HuH-7.5 (cell line): ENCODE data around the gene NCKAP5L.
"Not testable (repeated sequence)": the region's sequence is repeated elsewhere in the genome, so short reads cannot be mapped to it uniquely, and the experiment has no call there.

Experiments used
- DNase-seq: peaks from one replicate; pipeline ENCODE4 v3.0.0; 2011; ENCODE audit warnings: low spot score

NCKAP5L gene

DNA sequence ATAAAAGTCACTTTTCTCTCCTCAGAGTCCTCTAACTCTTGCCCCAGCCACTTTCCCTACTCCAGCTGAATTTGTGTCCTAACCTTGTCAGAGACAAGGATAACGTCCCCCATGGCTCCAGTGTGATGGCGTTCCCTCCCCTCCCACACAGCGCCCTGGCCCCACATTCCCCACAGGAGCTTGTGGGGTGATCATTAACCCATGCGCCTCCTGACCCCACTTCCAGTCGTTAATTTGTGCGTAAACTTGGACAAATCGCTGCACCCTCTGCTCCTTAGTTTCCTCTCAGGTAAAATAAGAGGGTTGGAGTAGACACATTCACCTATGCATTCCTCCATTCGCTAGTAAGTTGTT, 37.5 kb upstream of the NCKAP5L start:
- no peak for DNase-seq

DNA sequence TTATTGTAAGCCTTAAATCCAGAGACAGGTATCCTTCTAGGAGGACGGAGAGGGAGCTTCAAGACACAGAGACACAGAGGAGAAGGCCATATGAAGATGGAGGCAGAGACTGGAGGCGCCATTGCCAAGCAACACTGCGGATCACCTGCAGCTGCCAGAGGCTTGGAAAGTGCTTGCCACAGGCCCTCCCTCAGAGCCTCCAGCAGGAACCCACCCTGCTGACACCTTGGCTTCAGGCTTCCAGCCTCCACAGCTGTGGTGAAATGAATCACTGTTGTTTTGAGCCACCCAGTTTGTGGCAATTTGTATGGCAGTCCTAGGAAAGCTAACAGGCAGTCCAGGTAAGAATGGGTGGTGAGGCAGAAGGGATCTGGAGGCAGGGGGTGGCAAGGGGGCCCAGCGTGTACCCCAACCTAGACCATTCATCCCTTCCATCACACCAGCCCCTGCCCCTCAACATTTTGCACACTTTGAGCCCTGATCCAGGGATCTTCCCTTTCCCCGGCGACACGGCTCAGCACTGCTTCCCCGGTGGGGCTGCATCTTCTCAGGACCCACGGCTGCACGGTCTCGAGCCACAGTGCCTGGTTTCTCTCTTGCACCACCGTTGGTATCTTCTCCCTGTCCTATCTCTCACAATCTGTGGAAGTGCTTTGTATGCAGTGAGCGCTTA, 37.0 kb upstream of the NCKAP5L start:
- DNase-seq, result no peak

- DNase-seq, result no peak
Observed at GRCh38 chr12:49864798-49865090, 36.5 kb upstream of the NCKAP5L start.

GRCh38 chr12:49863946-49864797, 36.0 kb upstream of the NCKAP5L start:
- DNase-seq, result no peak

- not testable (repeated sequence) for DNase-seq
Observed at GRCh38 chr12:49860921-49861320, 32.7 kb upstream of the NCKAP5L start.

DNA sequence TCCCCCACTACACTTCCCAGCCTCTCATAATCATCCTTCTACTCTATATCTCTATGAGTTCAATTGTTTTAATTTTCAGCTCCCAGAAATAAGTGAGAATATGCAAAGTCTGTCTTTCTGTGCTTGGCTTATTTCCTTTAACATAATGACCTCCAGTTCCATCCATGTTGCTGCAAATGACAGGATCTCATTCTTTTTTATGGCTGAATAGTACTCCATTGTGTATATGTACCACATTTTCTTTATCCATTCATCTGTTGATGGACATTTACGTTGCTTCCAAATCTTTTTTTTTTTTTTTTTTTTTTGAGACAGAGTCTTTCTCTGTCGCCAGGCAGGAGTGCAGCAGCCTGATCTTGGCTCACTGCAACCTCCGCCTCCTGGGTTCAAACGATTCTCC, 27.7 kb upstream of the NCKAP5L start:
- DNase-seq, result not testable (repeated sequence)

DNA sequence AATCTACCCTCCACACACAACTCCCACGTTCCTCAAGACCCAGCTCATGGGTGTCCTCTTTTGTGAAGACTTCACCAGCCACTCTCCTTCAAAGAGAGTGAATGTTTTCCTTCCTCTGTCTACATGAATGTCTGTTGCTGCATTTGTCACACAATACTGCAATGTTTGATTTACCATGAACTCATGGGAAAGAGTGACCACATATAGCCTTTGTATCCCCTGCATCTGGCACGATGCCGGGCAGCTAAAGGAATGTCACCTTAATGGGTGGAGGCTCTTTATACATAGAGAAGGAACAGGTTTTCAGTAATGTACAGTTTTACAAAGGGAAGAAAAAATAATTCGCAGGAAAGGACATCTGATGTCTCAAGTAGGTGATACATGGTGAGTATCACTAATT, 26.8 kb upstream of the NCKAP5L start:
- DNase-seq, result no peak

DNA sequence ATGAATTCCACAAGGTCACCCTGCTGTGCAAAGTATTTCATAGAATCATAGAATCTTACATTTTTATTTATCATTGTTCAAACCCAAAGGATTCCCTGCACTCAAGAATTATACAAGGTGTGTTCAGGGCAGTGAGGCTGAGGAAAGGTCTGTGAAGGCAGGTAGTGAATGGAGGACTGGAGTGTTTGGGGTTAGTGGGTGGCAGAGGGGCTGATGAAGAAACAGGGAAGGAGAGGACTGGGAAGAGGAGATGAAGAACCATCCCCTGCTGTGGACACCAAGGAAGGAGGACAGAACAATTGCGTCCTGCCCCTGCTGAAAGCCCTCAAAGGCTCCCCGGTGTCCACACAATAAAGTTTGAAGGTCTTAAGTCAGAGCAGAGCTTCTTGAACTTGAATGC, 25.5 kb upstream of the NCKAP5L start:
- DNase-seq, result no peak

DNA sequence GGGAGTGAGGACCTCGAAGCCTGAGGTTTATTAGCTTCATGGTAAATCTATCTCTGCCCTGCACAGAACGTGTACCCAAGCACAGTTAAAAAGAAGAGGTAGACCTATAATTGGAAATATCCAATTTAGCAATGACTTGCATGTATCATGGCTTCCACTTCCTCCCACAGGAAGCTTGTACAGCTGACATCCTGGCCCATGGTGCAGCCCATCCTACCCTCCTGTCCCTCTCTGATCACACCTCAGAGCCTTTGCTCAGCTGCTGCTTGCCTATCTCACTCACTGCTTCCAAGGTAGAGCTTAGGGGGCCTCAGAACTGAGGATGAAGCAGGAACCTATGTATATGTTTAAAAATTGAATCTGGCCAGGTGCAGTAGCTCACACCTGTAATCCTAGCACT, 18.9 kb upstream of the NCKAP5L start:
- no peak for DNase-seq

GRCh38 chr12:49846032-49846431, 17.8 kb upstream of the NCKAP5L start:
- DNase-seq, result no peak

DNA sequence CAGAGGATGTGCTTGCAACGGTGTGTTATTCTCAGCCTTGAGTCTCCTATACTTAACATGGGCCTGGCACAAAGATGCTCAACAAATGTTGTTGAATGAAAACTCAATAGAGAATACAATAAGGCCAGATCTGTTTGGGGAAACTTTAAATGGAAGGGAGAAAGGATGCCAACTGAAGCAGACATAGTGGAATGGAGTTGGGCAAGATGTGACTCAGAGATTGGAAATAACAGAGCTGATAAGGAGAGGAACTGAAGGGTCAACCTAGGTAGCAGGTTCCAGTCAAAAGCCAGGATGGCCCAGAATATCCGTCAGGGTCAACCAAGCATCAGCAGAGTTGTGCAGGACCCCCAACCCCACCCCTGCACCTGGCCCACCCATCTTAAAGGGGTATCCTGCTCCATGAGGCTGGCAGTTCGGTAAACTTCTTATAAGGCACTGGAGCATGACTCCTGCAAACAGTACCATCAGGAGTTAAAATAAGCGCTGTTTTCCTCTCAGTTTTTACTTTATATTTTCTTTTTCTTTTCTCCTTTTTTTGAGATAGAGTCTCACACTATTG, 15.7 kb upstream of the NCKAP5L start:
- no peak for DNase-seq

DNA sequence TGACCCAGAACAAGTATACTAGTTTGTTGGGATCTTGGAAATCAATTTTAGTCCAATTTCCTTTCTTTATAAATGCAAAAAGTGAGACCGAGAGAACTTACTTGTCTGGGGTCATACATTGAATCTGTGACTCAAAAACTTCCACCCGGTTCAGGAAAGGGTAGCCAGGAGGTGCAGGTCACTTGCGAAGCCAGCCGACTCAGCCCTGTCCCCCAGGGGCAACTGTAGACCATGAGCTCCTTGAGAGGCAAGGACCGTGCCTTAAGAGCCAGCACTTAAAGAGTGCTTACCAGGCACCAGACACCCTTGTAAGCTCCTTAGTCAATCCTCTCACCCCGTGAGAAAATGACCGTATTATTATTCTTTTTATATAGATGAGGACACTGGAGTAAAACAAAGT, 15.2 kb upstream of the NCKAP5L start:
- no peak for DNase-seq

GRCh38 chr12:49842519-49843352, 14.5 kb upstream of the NCKAP5L start, which contains the start of gene BCDIN3D:
TSS of gene BCDIN3D (minus strand) at chr12:49843106. CDS start at chr12:49843087, 19 bp downstream.
- peak; percentile 74 for DNase-seq

DNA sequence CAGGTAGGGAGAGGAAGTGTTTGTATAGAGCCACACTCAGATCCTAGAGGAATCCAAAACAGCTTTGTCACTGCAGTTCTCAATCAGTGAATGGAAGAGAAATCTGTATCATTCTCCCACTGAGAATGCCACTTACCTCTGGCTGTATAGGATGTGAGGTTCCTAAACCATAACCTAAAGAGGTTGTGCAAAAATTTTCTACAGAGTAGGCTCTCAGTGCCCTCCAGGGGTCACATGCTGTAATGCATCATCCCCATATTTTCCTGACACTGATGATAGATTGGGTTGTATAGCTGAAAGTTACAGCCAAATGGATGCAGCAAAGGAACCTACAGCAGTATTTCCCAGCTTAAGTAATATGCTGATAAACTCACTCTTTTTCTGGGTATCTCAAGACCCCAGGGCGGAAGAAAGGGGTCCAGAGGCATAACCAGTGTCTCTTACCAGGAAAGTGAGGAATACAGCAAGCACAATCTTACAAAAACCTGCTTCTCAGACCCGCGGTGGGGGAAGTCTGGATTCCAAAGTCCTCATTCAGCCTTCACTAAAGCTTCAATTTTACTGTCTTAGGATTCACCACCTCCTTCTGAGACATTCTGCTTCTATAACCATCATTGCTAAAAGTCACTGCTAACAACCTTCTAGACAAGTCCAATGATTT, 10.9 kb upstream of the NCKAP5L start:
- peak; percentile 45 for DNase-seq

GRCh38 chr12:49832836-49833421, 4.7 kb upstream of the NCKAP5L start:
- DNase-seq, result no peak

DNA sequence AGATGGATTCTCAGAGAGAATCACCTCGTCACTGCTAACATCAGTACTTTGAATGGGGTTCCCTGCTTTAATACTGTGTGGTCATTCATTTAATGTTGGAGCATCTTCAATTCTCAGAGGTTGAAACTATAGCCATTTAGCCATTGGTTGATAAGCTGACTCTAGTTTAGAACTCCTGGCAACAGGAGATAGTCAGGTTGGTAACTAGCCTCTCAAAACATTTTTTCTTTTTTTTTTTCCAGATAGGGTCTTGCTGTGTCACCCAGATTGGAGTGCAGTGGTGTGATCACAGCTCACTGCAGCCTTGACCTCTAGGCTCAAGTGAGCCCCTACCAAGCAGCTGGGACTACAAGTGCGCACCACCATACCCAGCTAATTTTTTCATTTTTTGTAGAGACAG, 3.5 kb upstream of the NCKAP5L start:
- DNase-seq, result no peak

- DNase-seq, result peak; percentile 83
Observed at GRCh38 chr12:49827401-49828099, 663 bp downstream of the NCKAP5L start.

GRCh38 chr12:49827051-49827400, 1.2 kb downstream of the NCKAP5L start:
- DNase-seq, result no peak

- DNase-seq, result no peak
Observed at GRCh38 chr12:49825971-49826421, 2.2 kb downstream of the NCKAP5L start.

DNA sequence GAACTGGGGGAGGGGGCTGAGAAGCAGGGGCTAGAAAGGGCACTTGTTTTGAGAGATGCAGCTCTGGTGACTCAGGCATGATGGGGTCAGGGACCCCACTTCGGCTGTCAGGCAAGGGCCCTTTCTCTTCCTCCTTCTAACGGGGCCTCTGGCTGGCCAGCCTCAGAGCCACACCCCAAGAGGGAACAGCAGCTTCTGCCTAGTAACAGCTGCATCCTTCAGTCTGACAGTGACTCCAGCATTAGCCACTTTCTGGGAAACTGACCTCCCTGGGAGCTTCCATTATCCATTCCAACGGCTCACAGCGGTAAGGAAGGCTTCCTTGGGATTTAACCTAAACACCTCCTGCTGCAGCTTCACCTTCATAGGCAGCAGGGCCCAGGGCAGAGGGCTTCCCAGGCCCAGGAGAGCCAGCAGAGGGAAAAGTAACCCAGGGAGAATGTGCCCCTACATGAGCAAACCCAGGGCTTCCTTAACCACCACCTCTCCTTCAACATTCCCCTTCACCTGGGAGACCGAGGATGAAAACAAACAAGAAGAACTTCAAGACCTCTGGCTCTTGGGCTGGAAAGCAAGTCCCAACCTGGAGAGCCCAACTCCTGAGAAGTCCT, 2.7 kb downstream of the NCKAP5L start:
- no peak for DNase-seq

DNA sequence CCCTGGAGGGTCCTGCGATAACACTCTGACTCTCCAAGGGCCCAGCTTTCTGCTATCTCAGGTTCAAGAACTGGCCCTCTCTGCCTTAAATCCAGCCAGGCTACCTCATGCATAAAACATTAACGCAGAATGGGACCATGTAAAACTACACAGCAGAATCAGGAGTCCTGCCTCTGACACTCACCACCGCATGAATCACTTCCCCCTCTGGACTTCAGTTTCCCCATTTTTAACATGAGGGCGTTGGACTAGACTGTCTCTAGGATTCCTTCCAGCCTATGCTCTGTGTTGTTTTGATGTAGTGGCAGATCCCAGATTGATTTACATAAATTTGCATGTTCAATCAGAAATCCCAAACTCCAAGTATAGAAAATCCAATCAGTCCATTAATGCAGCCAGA, 3.3 kb downstream of the NCKAP5L start:
- no peak for DNase-seq
